CD4-positive, alpha-beta T cell (primary cell): ENCODE results near the gene MUC4. TPM values are rescaled to one million over a fixed set of nuclear protein-coding genes. Genes with fewer than 3 reads are reported as not detected.
"Not testable (repeated sequence)": the region's sequence is repeated elsewhere in the genome, so short reads cannot be mapped to it uniquely, and the experiment has no call there.

ENCODE experiments used
- ATAC-seq: fragments of 200-7000 bp; cut with Tn5 transposase; one replicate; pipeline ENCODE4 v1.10.0; 2022; ENCODE audit warnings: mild to moderate bottlenecking; ENCODE audit not compliant: poor library complexity
- CTCF ChIA-PET: fragments of 350-600 bp; sonication (Branson Sonifier 250); formaldehyde crosslinking; loops from one replicate; lab custom pipeline; 2021; ENCODE audit warnings: antibody characterized with exemption, inconsistent platforms; lab: Charles Lee
- POLR2A ChIA-PET: fragments of 350-600 bp; sonication (Branson Sonifier 250); formaldehyde crosslinking; loops from one replicate; lab custom pipeline; 2021; ENCODE audit warnings: antibody characterized with exemption, inconsistent platforms; lab: Charles Lee
- DNase-seq, 14 experiments: peaks; one replicate each; pipeline ENCODE4 v3.0.0-alpha.2; 2013 to 2020; ENCODE audit warnings: mixed read lengths in 2 of 14
- H3K27ac ChIP-seq, 2 donors: one replicate each; pipeline versions ENCODE4 v1.5.1 to v1.7.0; 2013; ENCODE audit warnings: low read length in 2 of 2, low read depth in 1 of 2, mild to moderate bottlenecking in 1 of 2
- H3K27me3 ChIP-seq, 2 experiments: 1 replicate in 1 of 2; 2 replicates in 1 of 2; pipeline versions ENCODE4 v1.6.1 to v1.7.0; 2013; ENCODE audit warnings: low read length in 2 of 2, control low read depth in 1 of 2, mild to moderate bottlenecking in 1 of 2, moderate library complexity in 1 of 2; ENCODE audit not compliant: insufficient read depth in 2 of 2, control insufficient read depth in 1 of 2
- H3K36me3 ChIP-seq: one replicate; pipeline ENCODE4 v1.6.1; 2013; ENCODE audit warnings: low read length, control low read depth; ENCODE audit not compliant: insufficient read depth
- H3K4me1 ChIP-seq: one replicate; pipeline ENCODE4 v1.6.1; 2013; ENCODE audit warnings: low read length, control low read depth; ENCODE audit not compliant: insufficient read depth
- H3K4me3 ChIP-seq: one replicate; pipeline ENCODE4 v1.5.1; 2013; ENCODE audit warnings: mild to moderate bottlenecking, low read length, moderate library complexity
- H3K9me3 ChIP-seq, 2 experiments: 1 replicate in 1 of 2; 2 replicates in 1 of 2; pipeline versions ENCODE4 v1.6.1 to v1.7.0; 2013; ENCODE audit warnings: low read length in 2 of 2, mild to moderate bottlenecking in 2 of 2, control low read depth in 1 of 2, moderate library complexity in 1 of 2; ENCODE audit not compliant: control insufficient read depth in 1 of 2, insufficient read depth in 1 of 2
- H3K27ac Mint-ChIP-seq: one replicate; pipeline ENCODE4 v1.8.0; 2020; ENCODE audit warnings: mixed read lengths
- H3K27me3 Mint-ChIP-seq: one replicate; pipeline ENCODE4 v1.8.0; 2021; ENCODE audit warnings: mixed read lengths
- H3K36me3 Mint-ChIP-seq: one replicate; pipeline ENCODE4 v1.8.0; 2021; ENCODE audit warnings: low read depth, mixed read lengths
- H3K4me1 Mint-ChIP-seq: one replicate; pipeline ENCODE4 v1.8.0; 2021; ENCODE audit warnings: low read depth, mixed read lengths
- H3K4me3 Mint-ChIP-seq: one replicate; pipeline ENCODE4 v1.8.0; 2020; ENCODE audit warnings: mild to moderate bottlenecking, mixed read lengths
- H3K9me3 Mint-ChIP-seq: one replicate; pipeline ENCODE4 v1.8.0; 2020; ENCODE audit warnings: mixed read lengths
- CTCF ChIP-seq: fragments of 200-600 bp; IDR thresholded peaks from one replicate; pipeline ENCODE4 v1.8.0; 2022; ENCODE audit warnings: antibody characterized with exemption, mild to moderate bottlenecking
- intact Hi-C, 2 experiments: fragments of 100-400 bp; cut with DNase I in 1 of 2; cut with micrococcal nuclease in 1 of 2; formaldehyde crosslinking; loops; one replicate each; pipeline versions ENCODE4 v1.15.1 to v1.9.0; 2023 to 2025; cut with DNase I, micrococcal nuclease
- total RNA-seq, 174 experiments: library from RNA in 2 of 174; stranded (reverse) in 2 of 174; gene quantifications; one replicate each; pipeline ENCODE4 v1.2.3 and lab custom pipeline; 2021 to 2026

MUC4 gene
- total RNA-seq, 2 experiments from 2014 or later, result not detected

GRCh38 chr3:195719514-195720254, 92.0 kb downstream of the MUC4 start:
- intact Hi-C loops, result not testable (repeated sequence)

DNA sequence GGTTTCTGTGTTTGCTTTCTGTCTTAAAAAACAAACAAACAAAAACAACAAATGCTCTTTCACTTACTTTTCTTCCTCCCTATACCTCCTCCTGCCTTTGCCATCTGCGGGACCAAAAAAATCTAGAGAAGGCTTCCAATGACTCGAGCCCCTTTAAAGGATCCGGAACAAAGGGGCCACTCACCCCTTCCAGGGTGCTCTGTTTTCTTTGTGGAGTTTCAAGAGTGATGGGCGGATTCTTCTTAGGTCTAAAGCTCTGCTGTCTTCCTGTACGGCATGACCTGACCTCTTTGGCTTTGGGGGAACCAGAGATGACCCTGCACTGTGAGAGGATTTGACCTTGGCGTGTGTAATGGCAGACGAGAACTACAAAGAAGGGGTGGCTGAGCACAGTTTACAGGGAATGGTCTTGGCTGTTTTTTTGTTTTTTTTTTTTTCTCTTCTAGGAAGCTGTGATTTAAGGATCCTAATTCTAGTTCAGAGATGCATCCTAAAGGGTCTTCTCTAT, 93.2 kb downstream of the MUC4 start:
- H3K4me1 ChIP-seq, result peaks cover 3% of the 10 kb centered on the region
- Mint-ChIP-seq H3K27me3 (no peaks in the 10 kb centered on the region), H3K4me3 (no peak overlapping the region), H3K36me3 (peaks cover 22% of the 10 kb centered on the region), H3K9me3 (no peaks in the 10 kb centered on the region), H3K4me1 (no peaks in the 10 kb centered on the region), H3K27ac (no peak overlapping the region)
- no peak overlapping the region for H3K4me3 ChIP-seq
- H3K9me3 ChIP-seq, result no peaks in the 10 kb centered on the region
- intact Hi-C loops, result no loop called here
- no peak for DNase-seq
- ATAC-seq, result no peak
- H3K27ac ChIP-seq, result no peak overlapping the region
- TF ChIP-seq CTCF, result no peak
- CTCF ChIA-PET, result no interaction called here
- H3K27me3 ChIP-seq, result no peaks in the 10 kb centered on the region
- POLR2A ChIA-PET, result no interaction called here
- peaks cover 9% of the 10 kb centered on the region for H3K36me3 ChIP-seq

More at GRCh38 chr3:195719514-195720254, 92.0 kb downstream of the MUC4 start:
- H3K9me3 Mint-ChIP-seq, H3K27ac ChIP-seq, H3K4me3 ChIP-seq, H3K9me3 ChIP-seq, ATAC-seq, POLR2A ChIA-PET, H3K4me1 Mint-ChIP-seq, H3K27me3 ChIP-seq, H3K27me3 Mint-ChIP-seq, H3K4me1 ChIP-seq, H3K4me3 Mint-ChIP-seq, H3K36me3 ChIP-seq, H3K27ac Mint-ChIP-seq: not testable (repeated sequence)
- peaks cover 16% of the 10 kb centered on the region for H3K36me3 Mint-ChIP-seq
- CTCF ChIA-PET, result interaction anchor here (1.0 to 1.6 kb wide), 2 partner anchors 28 to 141 kb away, joined by 3 read pairs; no protein-coding TSS in a partner anchor
- peak in 1 of 14 experiments; percentile 29 for DNase-seq

DNA sequence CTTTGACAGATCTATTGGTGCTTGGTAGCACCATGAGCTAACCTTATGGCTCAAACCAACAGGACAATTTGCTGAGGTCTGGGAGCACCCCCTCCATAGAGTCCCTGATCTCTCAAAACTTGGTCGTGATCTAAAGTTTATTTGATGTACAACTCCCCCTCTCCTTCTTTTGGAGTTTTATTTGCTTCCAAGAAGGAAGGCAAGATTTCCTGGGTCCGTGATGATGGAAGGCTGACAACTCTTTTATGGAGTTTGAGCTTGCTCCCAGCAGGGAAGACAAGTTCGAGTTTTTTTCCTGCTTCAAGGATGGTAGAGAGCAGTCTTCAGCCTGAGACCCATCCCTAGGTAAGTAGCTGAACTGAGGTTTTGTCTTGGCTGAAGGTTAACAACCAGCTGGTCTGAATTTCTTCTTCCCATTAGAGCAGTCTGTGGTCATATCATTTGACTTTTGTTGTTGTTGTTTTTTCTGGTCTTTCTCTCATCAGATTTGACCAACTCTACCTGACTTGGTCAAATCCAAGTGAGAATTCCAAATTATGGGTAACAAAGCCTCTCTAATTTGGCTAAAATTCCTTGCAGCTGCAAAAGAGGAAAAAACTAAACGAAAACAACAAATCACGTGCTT, 93.8 kb downstream of the MUC4 start:
- Mint-ChIP-seq H3K27me3 (no peaks in the 10 kb centered on the region), H3K4me1 (no peaks in the 10 kb centered on the region), H3K36me3 (peaks cover 22% of the 10 kb centered on the region), H3K4me3 (no peak overlapping the region), H3K27ac (no peak overlapping the region), H3K9me3 (no peaks in the 10 kb centered on the region)
- Histone ChIP-seq H3K4me1 (peaks cover 3% of the 10 kb centered on the region), H3K27me3 (no peaks in the 10 kb centered on the region), H3K36me3 (peaks cover 9% of the 10 kb centered on the region), H3K27ac (no peak overlapping the region), H3K4me3 (no peak overlapping the region), H3K9me3 (no peaks in the 10 kb centered on the region)
- intact Hi-C loops, result no loop called here
- ChIA-PET POLR2A (no interaction called here), CTCF (no interaction called here)
- no peak for DNase-seq
- ATAC-seq, result no peak
- TF ChIP-seq CTCF, result no peak
